Muscle of leg (tissue), 11 donors: ENCODE data around the gene SEMA4D. TPM values are rescaled to one million over a fixed set of nuclear protein-coding genes. Genes with fewer than 3 reads are reported as not detected.

Source experiments
- DNase-seq: peaks from one replicate; pipeline ENCODE4 v3.0.0; 2013
- H3K27ac ChIP-seq: one replicate; pipeline ENCODE4 v1.5.1; 2013; ENCODE audit warnings: mild to moderate bottlenecking, low read length, control low read depth
- H3K27me3 ChIP-seq: one replicate; pipeline ENCODE4 v1.6.1; 2013; ENCODE audit warnings: low read length; ENCODE audit not compliant: control insufficient read depth, insufficient read depth
- H3K36me3 ChIP-seq: one replicate; pipeline ENCODE4 v1.6.1; 2013; ENCODE audit warnings: low read length; ENCODE audit not compliant: control insufficient read depth, insufficient read depth
- H3K4me1 ChIP-seq: one replicate; pipeline ENCODE4 v1.6.1; 2013; ENCODE audit warnings: low read length; ENCODE audit not compliant: control insufficient read depth, insufficient read depth
- H3K4me3 ChIP-seq: one replicate; pipeline ENCODE4 v1.5.1; 2013; ENCODE audit warnings: low read length, control low read depth
- H3K9me3 ChIP-seq: replicated peaks from 2 replicates; pipeline ENCODE4 v1.6.1; 2013; ENCODE audit warnings: low read depth, low read length; ENCODE audit not compliant: control insufficient read depth
- WGBS: methylation state at CpG from one replicate; pipeline ENCODE4 v1.1.5; 2013; ENCODE audit warnings: missing lambda C conversion rate; ENCODE audit not compliant: insufficient coverage; 5-methylcytosine and 5-hydroxymethylcytosine counted together
- polyA plus RNA-seq, 8 donors: library from polyadenylated mRNA; unstranded; fragments of 120-200 nt; gene quantifications; one replicate each; pipeline versions ENCODE4 v1.2.1 to v1.2.3, GENCODE V29; 2013; ENCODE audit warnings: inconsistent platforms in 1 of 8, low replicate concordance in 1 of 8; ENCODE audit not compliant: insufficient read length in 8 of 8, insufficient read depth in 1 of 8
- total RNA-seq: library from RNA; stranded (reverse); fragments of 120-200 nt; gene quantifications from one replicate; pipeline ENCODE4 v1.2.4, GENCODE V29; 2013

SEMA4D gene
- total and polyA plus RNA-seq, 9 donors, result 12.4 to 25.3 (median 17.2) TPM

DNA sequence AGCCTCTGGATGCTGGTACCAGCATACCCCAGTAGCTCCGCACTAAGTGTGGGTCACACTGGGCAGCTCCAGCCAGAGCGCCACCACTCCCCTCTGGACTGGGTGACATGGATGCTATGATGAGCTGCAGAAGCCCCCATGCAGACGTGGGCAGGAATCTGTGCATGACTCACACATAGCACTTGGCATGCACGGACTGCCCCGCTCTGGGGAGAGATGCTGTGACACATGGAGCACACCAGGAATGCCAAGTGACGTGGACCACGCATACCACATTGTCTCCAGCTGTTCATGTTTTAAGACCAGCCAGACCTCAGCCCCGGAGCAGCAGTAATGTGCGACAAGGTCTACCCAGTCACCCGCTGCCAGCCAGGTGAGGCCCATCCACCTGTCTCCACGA is 64.1 kb downstream of the SEMA4D start:
- peak; percentile 78 for DNase-seq
- Histone ChIP-seq H3K4me3 (no peak overlapping the region), H3K27ac (peak overlapping the region; percentile 55), H3K4me1 (peaks cover 40% of the 10 kb centered on the region), H3K9me3 (no peaks in the 10 kb centered on the region), H3K36me3 (peaks cover under 1% of the 10 kb centered on the region), H3K27me3 (no peaks in the 10 kb centered on the region)
- 89% methylated on average over 7 of the region's 11 CpGs for WGBS

DNA sequence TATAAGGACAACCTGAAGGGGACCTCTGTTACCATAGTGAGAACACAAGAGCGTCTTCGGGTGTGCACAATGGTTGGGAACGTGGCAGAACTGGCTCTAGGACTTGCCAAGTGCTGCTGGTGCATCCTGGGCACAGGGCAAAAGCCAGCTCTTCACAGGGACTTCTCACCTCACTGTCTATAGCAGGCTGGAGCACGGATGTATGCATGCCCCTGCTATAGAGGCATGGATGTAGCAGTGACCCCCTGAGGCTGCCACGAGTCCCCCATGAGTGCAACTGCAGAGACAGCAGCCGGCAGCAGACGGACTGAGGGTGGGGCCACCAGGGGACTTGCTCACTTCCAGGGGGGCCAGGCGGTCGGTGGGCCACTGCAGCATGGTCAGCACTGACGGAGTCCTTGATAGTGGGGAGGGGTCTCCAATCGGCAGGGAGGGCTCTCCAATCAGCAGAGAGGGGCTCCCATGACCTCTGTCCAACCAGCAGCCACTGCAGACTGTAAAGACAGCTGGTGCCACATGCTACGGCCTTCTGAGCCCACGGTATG is 64.9 kb downstream of the SEMA4D start:
- WGBS, result 66% methylated on average over 13 of the region's 13 CpGs
- peak; percentile 20 for DNase-seq
- peaks cover 3% of the 10 kb centered on the region for H3K36me3 ChIP-seq

DNA sequence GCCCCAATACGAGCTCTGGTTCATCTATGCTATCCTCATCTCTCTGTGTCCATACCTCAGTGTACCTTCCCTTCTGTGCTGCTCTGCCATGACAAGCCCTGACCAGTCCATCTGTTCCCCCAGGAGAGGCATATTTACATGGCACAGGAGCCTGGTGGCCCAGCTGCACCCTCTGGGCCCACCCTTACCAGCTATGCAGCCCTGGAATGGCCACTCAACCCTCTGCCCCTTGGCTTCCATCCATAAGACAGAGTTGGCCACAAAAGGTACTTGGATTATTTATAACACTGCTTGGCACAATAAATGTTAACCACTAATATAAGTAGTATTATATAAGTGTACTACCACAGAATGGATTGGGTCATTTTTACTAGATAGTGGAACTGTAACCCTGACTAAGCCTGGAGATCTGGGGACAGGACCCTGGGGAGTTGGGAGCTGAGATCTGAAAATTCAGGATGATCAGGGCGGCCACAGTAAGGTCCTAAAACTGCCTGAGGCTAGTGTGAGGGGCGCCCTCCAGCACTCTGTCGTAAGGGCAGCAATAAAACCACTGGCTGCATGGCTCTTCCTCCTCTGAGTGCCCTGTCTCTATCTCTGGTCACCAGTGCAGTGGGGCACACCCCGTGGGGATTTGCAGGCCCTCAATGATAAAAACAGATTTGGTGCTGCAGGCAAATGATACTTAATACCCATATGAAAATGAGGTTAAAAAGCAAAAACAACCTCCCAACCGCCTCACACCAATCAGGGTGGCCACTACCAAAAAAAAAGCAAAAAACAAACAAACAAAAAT is 65.8 kb downstream of the SEMA4D start:
- DNase-seq, result no peak
- Histone ChIP-seq H3K9me3 (no peaks in the 10 kb centered on the region), H3K27ac (no peak overlapping the region), H3K4me1 (peaks cover 40% of the 10 kb centered on the region), H3K36me3 (peaks cover 3% of the 10 kb centered on the region), H3K4me3 (no peak overlapping the region), H3K27me3 (no peaks in the 10 kb centered on the region)
- WGBS, result 73% methylated on average over 4 of the region's 6 CpGs

More for the DNA sequence above, 64.9 kb downstream of the SEMA4D start:
- H3K27me3 ChIP-seq, result no peaks in the 10 kb centered on the region
- no peaks in the 10 kb centered on the region for H3K9me3 ChIP-seq
- peaks cover 40% of the 10 kb centered on the region for H3K4me1 ChIP-seq
- no peak overlapping the region for H3K27ac ChIP-seq
- no peak overlapping the region for H3K4me3 ChIP-seq

DNA sequence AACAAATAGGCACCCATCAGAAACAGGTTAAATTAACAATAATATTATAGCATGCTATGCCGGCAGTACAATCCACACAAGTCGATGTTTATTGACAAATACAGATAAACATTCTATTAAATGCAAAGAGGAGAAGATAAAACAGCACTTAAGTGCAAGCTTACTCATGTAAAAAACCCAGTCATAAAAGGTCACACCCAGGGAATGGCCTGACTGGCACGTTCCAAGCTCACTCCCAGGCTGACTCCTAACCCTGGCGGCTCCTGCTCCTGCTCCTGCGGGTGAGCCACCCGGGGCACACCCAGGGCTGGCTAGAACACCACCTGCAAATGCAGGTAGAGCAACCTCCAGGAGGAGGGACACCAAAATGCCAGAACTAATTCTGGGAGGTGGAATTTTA is 66.9 kb downstream of the SEMA4D start:
- 71% methylated on average over 1 of the region's 6 CpGs for WGBS

DNA sequence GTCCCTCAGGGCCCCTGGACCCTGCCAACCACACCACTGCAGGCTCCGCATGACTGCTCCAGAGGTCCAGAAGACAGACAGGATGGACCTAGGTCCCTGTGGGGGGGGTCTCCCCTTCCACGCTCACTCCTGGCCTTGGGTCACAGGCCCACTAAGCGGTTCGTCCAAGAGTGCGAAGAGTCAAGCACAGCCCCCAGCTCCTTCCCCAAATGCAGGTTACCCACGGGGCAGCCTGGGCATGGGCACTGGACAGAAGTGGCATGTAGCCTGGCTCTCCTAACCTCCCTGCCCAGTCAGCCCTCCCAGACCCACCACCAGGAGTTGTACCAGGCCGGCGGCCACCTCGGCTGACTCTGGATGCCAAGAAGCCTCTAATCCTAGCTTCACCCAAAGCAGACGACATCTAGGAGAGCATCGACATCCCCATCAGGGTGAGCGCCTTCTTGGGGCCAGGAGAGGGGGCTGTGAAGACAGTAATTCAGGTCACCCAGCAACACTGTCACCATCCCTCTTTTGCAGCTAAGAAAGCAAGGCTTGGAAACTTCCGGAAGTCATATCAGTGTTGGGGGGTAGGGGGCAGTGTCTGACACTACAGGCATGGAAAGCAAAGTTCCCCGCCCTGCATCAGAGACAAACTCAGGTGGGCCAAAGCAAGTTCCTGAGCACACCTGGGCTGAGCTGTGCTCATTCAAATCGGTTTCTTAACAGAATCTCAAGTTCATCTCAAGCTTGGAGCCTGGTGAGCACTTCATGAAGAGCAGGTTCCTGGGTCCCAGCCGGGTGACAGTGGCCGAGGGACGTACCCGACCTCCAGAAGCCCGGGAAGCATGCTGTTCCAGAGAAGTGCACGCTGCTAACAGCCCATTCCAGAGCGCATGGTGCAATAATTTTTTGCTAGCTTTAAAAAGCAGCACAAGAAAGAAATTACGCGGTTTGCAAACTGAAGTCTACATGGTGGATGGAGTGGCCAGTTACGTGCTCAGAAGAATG is 68.7 kb downstream of the SEMA4D start:
- no peaks in the 10 kb centered on the region for H3K9me3 ChIP-seq
- 91% methylated on average over 16 of the region's 25 CpGs for WGBS
- H3K4me1 ChIP-seq, result peaks cover 40% of the 10 kb centered on the region
- peaks cover 3% of the 10 kb centered on the region for H3K36me3 ChIP-seq
- H3K4me3 ChIP-seq, result no peak overlapping the region
- no peaks in the 10 kb centered on the region for H3K27me3 ChIP-seq
- DNase-seq, result no peak
- no peak overlapping the region for H3K27ac ChIP-seq

More for the DNA sequence above, 66.9 kb downstream of the SEMA4D start:
- Histone ChIP-seq H3K4me3 (no peak overlapping the region), H3K36me3 (peaks cover 3% of the 10 kb centered on the region), H3K4me1 (peaks cover 45% of the 10 kb centered on the region), H3K9me3 (no peaks in the 10 kb centered on the region), H3K27me3 (no peaks in the 10 kb centered on the region), H3K27ac (no peak overlapping the region)
- no peak for DNase-seq

DNA sequence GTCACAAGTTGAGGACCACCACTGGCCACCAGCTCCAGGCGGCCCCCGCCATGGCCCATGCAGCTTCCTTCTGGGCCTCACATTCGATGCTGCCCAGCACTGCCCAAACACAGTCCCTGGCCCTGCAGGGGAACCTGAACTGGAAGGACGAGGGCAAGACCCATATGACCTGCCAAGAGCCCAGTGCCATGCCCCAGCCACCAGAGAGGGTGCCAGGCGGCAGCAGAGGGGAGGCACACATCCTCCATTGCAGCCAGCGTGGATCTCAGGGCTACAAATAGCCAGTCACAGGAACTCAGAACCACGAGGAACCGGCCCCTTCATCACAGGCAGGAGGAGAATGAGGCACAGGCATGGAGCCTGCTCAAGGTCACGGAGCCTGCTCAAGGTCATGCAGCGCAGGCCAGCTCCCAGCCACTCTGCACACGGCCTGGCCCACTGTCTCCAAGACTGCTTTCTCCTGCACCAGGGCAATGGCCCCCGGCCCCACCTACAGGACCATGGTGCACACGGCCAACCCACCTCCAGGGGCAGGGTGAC is 69.6 kb downstream of the SEMA4D start:
- Histone ChIP-seq H3K36me3 (peaks cover 3% of the 10 kb centered on the region), H3K9me3 (no peaks in the 10 kb centered on the region), H3K4me3 (no peak overlapping the region), H3K27ac (no peak overlapping the region), H3K4me1 (peaks cover 33% of the 10 kb centered on the region), H3K27me3 (no peaks in the 10 kb centered on the region)
- 81% methylated on average over 10 of the region's 13 CpGs for WGBS
- DNase-seq, result no peak

DNA sequence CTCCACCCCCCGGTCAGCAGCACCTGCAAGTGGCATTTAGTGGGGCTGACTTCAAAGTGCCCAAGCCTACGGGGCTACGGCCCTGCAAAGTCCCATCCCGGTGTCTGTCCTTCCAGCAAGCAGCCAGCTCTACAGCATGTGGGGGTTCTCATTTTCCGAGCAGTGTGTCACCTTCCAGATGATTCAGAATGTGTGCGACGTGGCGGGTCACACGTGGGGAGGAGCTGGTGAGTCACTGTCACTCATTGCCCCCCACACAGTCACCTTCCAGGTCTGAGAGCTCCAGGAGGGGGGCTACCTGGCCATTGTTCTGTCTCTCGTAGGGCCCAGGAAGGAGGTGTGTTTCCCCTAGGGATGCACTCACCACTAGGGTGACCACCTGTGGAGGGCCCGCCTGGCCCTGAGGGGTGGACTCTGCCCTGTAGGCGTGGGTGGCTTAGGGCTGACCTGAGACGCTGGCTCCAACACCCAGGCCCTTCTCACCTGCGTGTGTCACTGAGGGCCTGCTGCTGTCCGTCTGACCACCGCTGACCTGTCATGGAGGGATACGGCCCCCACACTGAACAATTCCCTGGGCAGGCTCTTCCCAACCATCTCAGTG is 70.2 kb downstream of the SEMA4D start:
- DNase-seq, result no peak
- Histone ChIP-seq H3K4me3 (no peak overlapping the region), H3K9me3 (no peaks in the 10 kb centered on the region), H3K27ac (no peak overlapping the region), H3K27me3 (no peaks in the 10 kb centered on the region), H3K36me3 (peaks cover 3% of the 10 kb centered on the region), H3K4me1 (peaks cover 27% of the 10 kb centered on the region)
- 90% methylated on average over 11 of the region's 17 CpGs for WGBS

DNA sequence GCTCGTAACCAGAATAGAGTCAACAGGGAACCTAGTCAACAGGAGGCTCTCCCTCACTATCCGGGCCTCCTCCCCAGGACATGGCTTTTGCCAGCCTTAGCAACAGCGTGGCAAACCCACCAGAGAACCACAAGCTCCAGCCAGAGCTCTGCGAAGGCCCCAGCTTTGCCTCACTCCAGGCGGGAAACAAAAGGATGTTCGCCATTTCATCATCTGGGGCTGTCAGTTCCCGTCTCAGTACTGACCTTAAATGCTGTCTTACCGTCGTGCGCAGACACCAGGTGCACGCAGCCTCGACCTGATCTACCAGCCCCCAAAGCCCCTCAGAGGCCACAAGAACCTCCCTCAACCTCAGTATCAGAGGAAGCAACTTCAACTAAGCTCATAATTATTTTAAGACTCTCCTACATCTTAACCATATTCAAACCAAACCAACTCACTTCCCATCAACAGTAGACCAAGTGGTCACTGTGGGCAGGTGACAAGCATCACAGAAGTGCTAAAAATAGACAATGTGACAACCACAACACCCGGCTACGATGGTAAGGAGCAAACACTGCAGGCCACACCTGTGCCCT is 71.4 kb downstream of the SEMA4D start:
- no peak overlapping the region for H3K27ac ChIP-seq
- WGBS, result 72% methylated on average over 14 of the region's 14 CpGs

DNA sequence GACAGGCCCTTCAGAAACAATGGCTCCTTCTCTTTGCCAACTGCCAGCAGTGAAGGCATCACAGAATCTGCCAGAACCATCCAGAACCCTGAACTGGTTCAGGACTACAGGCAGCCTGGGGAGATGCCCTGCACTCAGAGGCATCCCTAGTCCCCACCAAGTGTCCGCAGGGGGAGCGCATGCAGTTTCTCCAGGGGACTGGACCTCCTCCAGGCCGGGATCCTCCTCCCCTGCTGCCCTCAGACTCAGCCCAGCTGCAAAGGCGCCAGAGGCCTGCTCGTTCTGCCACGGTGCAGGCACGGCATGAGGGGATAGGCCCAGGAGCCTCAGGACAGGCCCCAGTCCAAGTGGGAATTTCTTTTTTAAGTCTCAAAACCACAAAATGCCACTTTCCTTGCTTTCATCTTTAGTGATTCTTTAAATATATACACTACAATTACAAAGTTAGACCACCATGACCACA is 72.0 kb downstream of the SEMA4D start:
- Histone ChIP-seq H3K27me3 (no peaks in the 10 kb centered on the region), H3K4me1 (peaks cover 11% of the 10 kb centered on the region), H3K4me3 (no peak overlapping the region), H3K27ac (no peak overlapping the region), H3K36me3 (peaks cover 3% of the 10 kb centered on the region), H3K9me3 (no peaks in the 10 kb centered on the region)
- whole genome bisulfite sequencing, result 79% methylated on average over 4 of the region's 7 CpGs
- no peak for DNase-seq

More for the DNA sequence above, 71.4 kb downstream of the SEMA4D start:
- H3K9me3 ChIP-seq, result no peaks in the 10 kb centered on the region
- H3K27me3 ChIP-seq, result no peaks in the 10 kb centered on the region
- no peak overlapping the region for H3K4me3 ChIP-seq
- peaks cover 3% of the 10 kb centered on the region for H3K36me3 ChIP-seq
- no peak for DNase-seq
- peaks cover 16% of the 10 kb centered on the region for H3K4me1 ChIP-seq
